Mesenteric fat pad (tissue), 1 donor: Measurements from ENCODE around the gene MYCBP2. TPM values are rescaled to one million over a fixed set of nuclear protein-coding genes. Genes with fewer than 3 reads are reported as not detected.
A peak's percentile ranks its signal among the peaks of the same experiment; 100 is the strongest.
"Not testable (repeated sequence)": the region's sequence is repeated elsewhere in the genome, so short reads cannot be mapped to it uniquely, and the experiment has no call there.

Source experiments
- DNase-seq: peaks from one replicate; pipeline ENCODE4 v3.0.0-alpha.2; 2020; ENCODE audit warnings: low spot score
- total RNA-seq: library from RNA; stranded (reverse); fragmentation: NEBNext Ultra II Directional; extraction: Animal tissue kit (Norgen Biotek cat#: 25700); gene quantifications from one replicate; pipeline ENCODE4 v1.2.1, GENCODE V29; 2021
- donor health status: DM: yes; HTN: yes; CAD: no.

MYCBP2 gene
- total RNA-seq, 1 donor from 2014 or later = 238 TPM

DNA sequence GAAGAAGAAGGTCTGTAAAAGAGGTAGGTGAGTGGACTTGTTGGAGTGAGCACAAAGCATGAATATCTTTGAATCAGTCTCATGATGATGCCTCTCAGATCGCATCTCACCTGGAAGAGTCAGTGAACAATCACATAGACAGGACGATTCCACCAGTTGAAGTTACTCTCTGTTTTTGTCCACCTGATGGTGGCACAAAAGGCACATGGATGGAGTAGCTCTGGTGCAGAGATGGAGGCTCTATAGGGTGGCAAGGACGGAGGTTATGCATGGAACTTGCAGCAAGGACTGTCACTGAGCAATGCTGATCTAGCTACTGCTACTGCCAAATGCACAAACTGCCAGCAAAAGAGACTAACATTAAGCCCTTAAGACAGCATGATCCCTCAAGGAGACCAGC is 10.3 kb upstream of the MYCBP2 start:
- DNase-seq = no peak

DNA sequence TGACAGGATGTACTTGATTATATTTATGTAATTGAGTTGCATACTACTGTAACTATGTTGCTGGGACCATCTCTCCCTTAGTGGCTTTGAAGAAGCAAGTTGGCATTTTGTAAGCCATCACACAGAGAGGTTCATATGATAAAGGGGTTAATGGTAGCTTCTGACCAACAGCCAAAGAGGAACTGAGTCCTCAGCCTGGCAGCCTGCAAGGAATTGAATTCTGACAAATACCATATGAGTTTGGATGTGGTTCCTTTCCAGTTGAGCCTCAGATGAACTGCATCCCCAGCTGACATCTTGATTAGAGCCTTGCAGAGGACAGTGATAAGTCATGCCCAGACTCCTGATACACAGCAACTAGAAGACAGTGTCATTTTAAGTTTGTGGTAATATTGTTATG is 8.6 kb upstream of the MYCBP2 start:
- DNase-seq = no peak

DNA sequence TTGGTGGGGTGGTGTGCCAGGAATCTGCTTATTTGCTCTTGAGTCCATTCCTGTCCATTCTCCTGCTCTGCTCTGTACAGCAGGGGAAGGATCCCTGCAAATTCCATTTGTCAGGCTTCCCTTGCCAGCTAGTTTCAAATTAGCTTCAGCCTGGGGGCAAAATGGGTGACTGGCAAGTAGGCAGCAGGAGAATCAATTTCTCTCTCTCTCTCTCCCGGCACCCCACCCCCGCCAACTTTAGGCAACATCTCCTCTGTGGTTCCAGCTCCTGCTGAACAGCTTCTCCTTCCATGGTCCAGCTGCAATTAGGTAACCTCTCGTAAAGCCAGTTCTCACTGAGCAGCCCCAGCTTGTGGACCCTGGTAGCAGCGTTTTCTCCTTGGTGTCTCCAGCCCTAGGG is 6.7 kb upstream of the MYCBP2 start:
- DNase-seq = no peak

DNA sequence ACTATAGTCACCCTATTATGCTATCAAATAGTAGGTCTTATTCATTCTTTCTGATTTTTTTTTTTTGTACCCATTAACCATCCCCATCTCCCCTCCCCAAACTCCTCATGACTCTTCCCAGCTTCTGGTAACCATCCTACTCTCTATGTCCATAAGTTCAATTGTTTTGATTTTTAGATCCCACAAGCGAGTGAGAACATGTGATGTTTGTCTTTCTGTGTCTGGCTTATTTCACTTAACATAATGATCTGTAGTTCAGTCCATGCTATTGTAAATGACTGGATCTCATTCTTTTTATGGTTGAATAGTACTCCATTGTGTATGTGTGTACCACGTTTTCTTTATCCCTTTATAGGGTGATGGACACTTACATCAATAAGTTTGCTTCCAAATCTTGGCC is 4.5 kb upstream of the MYCBP2 start:
- DNase-seq = no peak

DNA sequence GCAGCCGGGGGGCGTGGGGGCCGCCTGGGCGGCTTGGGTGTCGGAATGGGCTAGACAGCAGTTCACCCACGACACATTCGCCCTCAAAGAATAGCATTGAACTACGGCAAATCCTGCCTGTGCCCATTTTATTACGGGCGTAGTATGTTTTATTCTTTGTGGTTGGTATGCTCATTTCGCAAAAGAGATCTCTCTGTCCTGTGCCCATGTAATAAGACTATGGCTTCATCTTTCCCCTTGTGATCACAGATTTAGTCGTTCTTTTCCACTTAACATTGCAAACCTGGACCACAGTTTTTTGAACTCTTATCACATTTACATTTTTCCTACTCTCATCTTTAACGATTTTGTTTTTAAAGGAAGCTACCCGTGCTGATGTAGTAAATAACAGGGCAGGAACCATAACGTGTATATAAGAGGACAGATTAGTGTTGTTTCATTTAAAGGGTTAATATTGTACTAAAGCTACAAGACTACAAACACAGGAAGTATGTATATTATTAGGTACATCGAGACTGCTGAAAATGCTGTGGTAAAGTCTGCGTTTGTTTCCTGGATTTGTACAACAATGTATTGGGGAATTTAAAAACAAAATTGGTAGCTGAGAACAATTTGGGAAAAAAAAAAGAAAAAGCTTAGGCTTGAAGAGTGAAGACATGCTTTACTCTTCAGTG is 3.2 kb upstream of the MYCBP2 start:
- no peak for DNase-seq

DNA sequence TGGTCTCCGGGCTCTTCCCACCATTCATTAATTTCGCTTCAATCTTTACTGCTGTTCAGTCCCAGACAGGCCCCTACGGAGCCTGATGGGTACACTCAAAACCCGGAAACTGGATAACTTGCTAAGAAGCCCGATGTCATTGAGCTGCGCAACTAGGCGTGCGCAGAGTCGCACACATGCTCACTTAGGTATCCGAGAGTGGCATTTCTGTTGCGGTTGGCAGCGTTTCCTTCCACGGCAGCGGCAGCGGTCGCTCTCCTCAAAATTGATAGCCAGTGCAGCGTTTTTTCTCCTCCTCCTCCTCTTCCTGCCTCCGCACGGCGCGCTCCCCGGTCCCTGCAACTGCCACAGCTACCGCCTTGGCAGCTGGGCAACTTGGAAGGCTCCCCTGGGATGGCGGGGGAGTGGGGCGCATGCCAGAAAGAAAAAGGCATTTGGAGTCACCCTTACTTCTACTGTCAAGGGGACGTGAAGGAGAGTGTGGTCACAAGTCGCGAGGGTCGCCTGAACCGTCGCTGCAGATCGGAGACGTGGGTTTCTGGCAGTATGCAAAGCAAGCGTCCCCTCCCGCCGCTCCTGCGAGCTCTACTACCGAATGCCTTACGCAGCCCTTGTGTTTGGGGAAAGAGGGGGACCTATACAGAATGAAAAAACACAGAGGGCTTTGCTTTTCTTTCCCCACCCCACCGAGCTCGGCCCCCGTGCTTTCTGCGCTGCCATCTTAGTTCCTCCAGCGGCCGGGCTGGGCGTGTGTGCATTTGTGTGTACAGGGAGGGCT is 2.4 kb upstream of the MYCBP2 start:
- DNase-seq = peak; percentile 91

DNA sequence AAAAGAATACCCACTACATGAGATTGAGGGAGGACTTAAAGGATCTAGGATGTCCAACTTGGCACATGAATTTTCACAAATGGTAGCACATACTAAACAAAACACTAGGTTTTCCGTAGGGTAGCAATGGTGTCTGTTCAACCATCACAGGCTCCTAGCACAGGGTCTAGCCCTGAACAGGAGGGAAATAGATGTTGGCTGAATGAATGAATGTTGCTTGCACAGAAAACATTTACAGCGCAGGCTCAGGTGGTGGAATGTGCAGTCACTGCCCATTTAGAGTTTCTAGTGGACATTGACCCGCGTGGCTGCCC is 1.9 kb upstream of the MYCBP2 start:
- DNase-seq = no peak

DNA sequence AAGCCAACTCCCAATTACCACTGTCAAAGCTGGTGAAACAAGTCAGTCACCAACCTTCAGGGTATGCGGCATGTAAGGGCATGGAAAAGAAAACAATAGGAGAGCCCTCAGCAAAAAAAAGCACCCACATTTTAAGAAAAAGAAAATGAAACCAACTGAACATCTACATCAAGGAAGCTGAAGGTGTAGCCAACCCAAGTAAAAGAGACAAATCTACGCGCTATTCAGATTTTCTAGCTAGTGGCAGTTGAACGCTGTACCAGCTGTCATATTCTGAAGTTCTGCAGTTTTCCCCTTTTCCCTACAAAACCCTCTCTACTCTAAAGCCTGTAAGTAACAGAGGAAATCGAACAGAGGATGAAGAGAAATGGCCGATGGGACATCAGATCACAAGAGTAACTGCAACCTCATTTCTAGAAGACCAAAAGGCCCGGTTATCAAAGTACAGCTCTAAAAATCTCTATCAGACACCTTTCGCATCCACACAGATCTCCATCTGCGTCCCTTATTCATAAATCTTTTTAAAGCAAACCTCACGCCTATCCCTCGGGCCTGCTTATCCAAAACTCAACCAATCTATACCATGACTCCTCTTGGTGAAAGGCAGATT is 1.4 kb downstream of the MYCBP2 start:
- no peak for DNase-seq

DNA sequence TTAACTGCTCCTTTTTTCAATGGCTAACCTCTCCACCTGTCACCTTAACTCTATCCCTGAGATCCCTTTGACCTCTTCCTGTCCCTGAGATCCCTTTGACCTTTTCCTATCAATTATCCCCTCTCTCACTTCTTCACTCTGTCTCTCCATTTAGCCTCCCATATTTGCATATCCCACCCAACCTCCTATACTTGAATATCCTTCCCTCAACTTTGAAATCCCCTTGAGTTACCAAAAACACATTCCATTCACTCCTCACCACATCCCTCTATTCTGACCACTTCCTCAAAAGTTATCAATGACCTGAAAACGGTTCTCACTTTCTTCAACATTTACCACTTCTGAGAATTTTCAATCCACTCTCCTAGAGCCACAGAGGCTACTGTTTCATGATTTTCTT is 3.0 kb downstream of the MYCBP2 start:
- DNase-seq = no peak

DNA sequence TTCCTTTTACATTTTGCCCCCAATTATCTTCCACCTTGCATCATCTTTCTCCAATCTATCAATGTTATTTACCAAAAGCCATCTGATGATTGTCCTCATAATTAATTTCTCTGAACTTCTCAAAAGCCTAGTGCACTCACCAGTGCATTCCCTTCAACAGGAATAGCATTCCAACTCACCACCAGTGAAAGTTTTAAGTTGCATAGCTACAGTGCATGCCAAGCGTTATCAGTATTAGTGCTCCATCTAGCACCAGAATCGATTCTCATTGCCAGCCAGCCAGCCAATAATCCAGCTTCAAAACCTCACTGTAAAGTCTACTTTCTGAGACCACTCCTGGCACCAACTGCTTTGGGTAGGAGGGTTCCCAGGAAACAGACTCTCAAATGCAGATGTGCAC is 7.4 kb downstream of the MYCBP2 start:
- no peak for DNase-seq

DNA sequence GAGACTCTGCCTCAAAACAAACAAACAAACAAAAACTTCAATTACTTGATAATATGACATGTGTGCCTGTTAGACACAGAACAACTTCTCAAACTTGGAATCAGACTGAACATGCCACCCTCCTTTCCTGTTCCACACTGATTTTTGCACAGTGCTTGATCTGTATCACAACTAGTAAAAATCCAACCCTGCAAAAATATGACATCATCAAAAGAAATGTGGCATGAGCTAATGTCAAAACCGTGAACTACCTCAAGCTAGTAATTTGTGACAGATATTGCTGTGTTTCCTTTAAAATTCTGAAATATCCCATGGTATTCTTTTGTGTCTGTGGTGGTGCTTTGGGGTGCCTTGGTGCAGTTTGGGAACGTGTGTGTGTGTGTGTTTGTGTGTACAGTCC is 8.2 kb downstream of the MYCBP2 start:
- DNase-seq = no peak

DNA sequence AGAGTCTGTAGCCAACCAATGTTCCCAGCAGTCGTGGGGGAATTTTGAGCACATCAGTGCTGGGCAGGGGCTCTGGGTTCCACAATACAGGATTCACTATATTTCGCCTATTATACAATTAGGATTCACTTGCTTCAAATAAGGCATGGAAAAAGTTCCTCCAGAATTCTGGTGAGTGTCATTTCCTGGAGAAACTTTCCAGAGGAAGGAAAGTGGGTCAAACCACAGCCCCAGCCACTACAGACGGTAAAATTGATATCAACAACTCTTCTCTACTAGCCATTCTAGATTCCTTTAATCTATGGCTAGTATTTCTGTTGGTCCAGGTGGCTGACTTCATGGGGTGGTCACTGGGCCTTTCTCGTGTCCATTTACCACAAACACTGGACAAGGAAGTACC is 10.5 kb downstream of the MYCBP2 start:
- no peak for DNase-seq

DNA sequence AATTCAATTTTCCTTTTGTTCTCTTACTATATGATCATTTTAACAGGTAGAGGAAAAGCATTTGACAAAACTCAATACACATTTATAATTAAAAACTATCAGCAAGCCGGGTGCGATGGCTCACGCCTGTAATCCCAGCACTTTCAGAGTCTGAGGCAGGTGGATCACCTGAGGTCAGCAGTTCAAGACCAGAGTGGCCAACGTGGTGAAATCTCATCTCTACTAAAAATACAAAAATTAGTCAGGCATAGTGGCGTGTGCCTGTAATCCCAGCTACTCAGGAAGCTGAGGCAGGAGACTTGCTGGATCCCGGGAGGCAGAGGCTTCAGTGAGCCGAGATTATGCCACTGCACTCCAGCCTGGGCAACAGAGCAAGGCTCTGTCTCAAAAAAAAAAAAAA is 11.4 kb downstream of the MYCBP2 start:
- DNase-seq = not testable (repeated sequence)

DNA sequence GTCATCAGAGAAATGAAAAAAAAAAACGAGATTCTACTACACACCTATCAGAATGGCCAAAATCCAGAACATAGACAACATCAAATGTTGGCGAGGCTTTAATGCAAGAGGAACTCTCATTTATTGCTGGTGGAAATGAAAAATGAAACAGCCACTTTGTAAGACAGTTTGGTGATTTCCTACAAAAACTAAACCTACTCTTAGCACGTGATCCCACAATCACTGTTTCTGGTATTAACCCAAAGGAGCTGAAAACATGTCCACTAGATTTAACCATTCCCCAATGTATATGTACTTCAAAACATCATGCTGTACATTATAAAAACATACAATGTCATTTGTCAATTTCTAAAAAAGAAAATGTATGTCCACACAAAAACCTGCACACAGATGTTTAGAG is 13.0 kb downstream of the MYCBP2 start:
- no peak for DNase-seq

DNA sequence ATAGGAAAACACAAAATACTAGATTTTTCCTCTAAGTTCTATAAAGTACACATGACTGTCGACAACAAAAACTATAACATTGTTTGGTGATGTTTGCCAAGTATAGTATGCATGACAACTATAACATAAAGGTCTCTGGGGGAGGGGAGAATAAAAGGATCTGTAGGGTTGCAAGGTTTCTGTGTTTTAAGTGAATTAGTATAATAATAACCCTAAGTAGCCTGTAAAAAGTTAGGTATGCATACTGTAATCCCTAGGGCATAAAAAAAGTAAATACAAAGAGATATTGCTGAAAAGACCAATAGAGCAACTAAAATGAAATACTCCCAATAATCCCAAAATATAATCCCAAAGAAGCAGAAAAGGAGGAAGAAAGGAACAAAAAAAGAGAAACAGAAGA is 14.6 kb downstream of the MYCBP2 start:
- DNase-seq = no peak

DNA sequence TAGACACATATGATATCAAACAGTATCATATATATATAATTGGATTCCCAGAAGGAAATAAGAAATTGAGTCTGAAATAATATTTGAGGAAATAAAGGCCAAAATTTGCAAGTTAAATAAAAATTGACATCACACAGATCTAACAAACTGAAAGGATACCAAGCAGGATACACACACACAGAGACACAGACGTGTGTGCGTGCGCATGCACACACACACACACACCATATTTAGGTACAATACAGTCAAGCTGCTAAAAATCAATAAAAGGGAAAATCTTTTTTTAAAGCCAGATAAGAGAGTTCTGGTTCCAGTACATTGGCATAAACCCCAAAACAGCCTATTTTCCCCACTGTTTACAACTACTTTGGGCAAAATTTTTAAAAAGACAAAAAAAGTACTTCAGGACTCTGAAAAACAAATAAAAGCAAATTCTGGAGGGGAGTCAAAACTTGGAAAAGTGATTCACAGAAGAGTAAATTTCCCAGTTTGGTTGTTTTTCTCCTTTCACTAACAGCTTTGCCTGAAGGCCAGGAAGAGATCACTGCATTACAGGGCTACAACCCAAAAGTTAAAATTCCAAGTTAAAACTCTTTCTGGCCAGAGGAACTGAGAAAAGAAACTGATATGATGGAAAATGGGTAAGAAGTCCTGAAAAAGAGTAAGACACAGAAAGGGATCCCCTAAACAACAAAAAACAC is 16.2 kb downstream of the MYCBP2 start:
- DNase-seq = no peak

DNA sequence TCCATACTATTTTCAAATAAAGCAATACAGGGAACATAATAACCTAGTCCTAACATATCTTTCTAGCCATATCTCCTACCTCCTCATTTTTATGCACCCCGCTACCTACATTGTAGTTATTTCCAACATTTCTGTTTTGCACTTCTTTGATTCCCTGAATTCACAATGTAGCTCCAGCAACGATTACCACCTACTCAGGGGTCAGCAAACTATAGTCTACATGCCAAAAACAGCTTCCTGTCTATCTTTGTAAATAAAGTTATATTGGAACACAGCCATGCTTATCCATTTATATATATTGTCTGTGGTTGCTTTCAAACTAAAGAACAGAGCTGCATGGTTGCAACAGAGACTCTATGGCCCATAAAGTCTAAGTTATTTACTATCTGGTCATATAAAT is 16.7 kb downstream of the MYCBP2 start:
- no peak for DNase-seq

DNA sequence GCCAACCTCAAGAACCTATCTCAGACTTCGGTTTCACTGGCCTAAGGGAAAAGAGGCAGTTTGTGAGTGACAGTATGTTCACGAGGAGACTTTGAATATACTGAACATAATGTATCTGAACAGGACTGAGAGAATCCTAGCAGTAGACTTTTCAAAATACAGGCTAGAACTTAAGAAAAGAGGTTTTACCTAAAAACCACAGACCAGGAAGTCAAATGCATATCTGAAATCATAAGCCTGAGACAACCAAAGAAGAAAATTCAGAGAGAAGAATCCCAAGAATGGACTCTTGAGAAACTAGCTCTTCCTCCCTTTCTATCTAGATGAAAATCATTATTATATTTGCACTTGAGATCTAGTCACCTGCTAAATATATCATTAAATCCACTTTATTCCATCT is 17.6 kb downstream of the MYCBP2 start:
- no peak for DNase-seq

DNA sequence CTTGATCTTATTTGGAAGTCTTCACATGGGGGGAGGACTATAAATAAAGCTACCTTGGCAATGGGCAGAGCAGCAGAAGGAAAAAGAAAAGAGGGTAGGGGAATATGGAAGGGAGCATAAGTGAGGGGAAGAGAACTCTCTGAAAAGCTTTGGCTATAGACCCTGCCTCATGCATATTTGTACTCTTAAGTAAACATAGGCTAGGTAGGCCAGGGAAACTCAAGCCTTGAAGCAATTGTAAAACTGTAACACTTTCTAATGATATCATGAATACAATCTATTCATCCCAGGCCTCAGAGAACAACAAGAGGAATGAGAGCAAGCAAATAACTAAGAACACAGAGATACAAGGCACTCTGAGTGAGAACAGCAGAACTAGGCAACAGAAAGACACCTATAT is 20.4 kb downstream of the MYCBP2 start:
- DNase-seq = no peak

DNA sequence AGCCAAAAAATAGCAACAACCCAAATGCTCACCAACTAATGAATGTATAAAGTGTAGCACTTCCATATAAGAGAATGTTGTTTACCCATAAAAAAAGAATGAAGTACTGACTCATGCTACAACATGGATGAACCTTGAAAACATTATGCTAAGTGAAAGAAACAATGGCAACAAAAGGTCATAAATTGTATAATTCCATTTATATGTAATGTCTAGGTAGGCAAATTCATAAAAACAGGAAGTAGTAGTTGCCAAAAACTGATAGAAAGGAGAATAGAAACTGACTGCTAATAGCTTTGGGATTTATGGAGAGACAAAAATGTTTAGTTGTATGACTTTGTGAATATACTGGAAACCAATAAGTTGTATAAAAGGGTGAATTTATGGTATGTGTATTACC is 21.6 kb downstream of the MYCBP2 start:
- no peak for DNase-seq

DNA sequence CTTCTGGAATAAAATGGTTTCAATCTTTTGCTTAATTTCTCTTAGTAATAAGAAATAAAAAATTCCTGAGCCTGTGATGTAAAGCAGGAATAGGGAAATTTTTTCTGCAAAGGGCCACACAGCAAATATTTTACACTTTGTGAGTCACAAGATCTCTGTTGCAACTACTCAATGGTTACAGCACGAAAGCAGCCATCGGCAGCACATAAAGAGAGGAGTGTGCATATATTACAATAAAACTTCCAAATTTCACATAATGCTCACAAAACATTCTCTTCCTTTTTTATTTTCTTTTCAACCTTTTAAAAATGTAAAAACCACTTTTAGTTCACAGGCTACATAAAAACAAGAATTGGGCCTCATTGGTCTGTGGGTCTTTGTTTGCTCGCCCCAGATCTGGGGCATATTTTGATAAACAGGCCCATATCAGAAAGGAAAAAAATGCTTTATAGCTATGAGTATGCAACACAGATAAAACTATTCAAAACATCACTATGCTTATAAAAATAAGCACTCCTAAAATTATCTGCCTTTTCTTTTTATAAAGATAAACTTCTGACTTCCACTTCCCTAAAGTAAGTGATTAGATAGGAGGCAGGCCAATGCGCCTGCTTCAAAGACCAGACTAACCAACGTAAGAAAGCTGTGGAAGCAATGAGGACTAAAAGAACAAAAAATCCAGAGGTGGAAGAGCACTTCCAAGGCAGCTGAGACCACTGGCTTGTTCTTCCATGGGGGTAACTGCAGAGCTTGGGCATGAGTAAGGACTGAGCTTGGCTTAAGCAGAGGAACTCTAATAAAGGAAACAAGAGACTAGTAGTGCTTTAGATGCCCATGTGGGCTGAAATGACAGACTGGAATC is 26.5 kb downstream of the MYCBP2 start:
- DNase-seq = no peak
